Measurements from ENCODE around the gene MCFD2.
"Not testable (repeated sequence)": the region's sequence is repeated elsewhere in the genome, so short reads cannot be mapped to it uniquely, and the experiment has no call there.

The MCFD2 gene

DNA sequence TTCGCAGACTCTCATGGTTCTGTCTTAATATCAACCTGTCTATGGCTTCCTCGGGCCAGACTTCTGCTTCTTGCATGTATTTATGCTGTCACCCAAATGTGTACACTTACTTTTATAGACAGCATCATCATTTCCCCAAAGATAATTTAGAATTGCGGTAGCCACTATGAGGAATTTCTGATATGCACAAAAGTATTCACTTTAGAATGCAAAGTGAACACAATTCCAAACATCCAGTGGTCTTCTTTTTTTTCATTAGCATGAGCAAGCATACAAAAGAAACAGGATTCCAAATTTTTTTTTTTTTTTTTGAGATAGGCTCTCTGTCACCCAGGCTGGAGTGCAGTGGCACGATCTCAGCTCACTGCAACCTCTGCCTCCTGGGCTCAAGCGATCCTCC lies 21.0 kb upstream of the MCFD2 start:
- DNase-seq: no peak

DNA sequence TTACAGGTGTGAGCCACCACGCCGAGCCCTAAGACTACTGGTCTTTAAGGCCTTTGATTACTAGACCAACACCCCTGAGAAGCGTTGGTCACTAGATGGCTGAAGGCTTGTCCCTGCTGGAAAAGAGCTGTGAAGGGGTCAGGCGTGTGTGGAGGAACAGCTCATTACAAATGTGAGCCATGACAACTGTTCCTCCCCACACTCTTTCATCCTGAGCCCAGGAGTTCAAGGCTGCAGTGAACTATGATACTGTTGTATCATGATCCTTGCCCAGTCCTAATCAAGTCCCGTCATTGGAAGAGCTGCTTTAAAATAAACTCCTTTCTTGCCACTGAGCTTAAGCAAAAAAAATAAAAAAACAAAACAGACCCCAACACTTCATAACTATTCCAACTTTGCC lies 19.5 kb upstream of the MCFD2 start:
- no peak for DNase-seq

DNA sequence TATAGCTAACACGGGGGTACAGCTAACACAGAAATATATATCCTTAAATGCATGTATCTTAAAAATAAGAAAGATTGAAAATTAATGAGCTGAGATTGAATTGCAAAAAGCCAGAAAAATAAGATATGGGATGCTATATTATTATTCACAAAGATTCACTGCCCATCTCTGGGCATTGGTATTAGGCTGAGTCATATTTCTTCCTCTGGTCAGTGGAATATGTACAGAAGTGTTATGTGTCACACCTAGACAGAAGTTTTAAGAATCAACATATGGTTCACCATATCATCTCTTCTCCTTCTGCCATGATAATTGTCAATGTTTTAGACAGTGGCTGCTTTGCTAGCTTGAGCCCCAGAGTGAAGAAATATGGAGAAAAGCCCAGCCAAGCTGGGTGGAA lies 14.0 kb upstream of the MCFD2 start:
- DNase-seq: no peak

DNA sequence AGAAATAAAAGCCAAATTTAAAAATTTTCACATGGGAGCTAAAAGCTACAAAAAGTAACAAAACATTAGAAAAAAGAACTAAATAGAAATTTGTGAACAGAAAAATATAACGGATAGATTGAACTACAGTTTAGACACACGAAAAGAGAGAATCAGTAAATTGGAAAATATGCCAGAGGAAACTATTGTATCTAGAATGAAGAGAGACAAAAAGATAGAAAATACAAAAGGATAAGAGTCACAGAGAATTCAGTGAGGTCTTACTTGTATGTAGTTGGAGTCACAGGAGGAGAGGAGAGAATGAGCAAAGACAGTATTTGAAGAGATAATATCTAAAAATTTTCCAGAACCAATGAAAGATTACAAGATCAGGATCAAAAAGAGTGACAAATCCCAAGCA lies 11.3 kb upstream of the MCFD2 start:
- DNase-seq: no peak

DNA sequence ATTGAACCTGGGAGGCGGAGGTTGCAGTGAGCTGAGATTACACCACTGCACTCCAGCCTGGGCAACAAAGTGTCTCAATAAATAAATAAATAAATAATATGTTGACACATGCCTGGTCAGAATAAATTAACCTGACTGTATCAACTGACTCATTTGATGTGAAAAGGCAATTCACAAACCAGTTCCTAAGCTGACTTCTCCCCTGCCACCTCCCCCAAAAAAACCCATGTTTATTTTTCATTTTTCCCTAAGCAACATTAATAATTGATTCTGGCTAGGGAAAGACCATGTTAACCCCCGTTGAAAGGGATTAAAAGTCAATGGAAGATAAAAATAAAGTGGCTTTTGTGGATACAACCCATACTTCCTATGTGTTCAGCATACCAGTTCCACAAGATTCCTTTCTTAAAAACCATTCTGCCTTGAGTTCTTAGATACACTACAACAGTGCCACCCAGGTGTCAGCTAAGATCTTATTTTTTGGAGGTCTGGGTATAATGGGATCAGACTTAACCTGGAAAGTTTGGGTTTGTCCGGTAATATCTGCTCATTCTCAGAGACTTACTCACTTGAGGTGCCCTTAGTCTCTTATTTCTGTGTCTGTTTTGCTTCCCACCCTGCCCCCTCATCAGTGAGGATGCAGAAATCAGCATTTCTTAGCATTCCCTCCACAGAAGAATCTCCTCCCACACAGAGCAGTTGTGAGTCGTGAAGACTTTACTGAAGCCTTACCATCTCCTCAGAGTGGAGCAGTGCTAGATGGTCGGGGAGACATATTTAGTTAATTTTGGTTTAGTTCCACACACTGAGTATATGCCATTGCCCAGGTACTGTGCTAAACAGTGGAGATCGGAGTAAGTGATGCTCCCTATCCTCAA lies 10.1 kb upstream of the MCFD2 start:
- DNase-seq: no peak

DNA sequence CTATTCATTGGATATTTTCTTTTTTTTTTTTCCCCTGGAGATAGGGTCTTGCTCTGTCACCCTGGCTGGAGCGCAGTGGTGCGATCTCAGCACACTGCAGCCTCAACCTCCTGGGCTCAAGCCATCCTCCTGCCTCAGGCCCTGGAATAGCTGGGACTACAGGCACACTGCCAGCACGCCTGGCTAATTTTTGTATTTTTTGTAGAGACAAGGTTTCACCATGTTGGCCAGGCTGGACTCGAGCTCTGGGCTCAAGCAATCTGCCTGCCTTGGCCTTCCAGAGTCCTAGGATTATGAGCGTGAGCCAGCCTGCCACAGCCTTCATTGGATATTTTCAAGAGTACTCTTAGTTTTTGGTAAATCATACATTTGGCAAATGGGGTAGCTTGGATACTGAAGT lies 9.0 kb upstream of the MCFD2 start:
- DNase-seq: no peak

DNA sequence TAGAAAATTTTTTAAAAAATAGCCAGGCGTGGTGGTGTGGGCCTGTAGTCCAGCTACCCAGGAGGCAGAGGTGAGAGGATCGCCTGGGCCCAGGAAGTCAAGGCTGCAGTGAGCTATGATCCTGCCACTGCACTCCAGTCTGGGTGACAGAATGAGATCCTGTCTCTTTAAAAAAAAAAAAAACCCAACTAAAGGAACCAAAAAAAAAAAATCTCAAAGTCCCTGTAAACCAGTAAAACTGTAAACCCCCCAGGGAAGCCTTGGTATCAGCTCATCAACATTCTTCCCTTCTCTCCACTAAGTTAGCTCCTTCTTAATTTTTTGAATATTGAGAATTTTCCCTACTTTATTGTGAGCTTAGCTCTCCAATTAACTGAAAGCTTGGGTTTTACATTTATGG lies 8.4 kb upstream of the MCFD2 start:
- DNase-seq: no peak

DNA sequence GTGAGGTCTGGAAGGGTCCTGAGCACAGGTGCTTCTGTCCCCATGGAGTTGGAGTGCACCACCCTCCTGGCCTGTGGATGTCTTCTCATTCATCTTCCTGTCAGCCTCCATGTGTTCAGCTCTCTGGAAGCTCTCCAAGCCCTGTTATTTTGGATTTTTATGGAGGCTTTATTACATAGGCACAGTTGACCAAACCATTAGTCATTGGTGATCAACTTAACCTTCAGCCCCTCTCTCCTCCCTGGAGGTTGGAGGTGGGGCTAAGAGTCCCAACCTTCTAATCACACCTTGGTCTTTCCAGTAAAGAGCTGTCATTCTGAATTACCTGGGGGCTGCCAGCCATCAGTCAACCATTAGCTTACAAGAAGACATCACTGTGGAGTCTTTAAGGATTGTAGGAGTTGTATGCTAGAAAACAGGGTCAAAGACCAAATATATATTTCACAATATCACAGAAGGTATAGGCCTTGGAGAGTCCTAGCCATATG lies 7.5 kb upstream of the MCFD2 start:
- DNase-seq: no peak

DNA sequence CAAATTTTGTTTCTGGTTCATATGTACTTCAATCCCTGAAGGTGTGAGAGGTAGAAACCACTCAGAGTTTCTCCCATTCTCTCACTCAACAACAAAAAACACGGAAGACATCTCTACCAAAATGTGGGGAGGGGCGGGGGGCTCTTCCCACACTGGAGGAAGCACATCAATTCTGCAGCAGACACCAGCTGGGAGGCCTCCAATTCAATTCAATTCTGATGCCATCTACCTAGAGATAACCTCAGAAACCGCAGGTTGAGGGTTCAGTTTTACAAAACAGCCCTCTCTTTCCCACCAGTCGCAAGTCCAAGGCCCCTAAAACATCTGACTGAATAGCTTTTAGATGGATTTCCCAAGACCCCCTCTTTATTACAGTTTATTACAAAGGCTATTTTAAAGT lies 7.0 kb upstream of the MCFD2 start:
- DNase-seq: no peak

DNA sequence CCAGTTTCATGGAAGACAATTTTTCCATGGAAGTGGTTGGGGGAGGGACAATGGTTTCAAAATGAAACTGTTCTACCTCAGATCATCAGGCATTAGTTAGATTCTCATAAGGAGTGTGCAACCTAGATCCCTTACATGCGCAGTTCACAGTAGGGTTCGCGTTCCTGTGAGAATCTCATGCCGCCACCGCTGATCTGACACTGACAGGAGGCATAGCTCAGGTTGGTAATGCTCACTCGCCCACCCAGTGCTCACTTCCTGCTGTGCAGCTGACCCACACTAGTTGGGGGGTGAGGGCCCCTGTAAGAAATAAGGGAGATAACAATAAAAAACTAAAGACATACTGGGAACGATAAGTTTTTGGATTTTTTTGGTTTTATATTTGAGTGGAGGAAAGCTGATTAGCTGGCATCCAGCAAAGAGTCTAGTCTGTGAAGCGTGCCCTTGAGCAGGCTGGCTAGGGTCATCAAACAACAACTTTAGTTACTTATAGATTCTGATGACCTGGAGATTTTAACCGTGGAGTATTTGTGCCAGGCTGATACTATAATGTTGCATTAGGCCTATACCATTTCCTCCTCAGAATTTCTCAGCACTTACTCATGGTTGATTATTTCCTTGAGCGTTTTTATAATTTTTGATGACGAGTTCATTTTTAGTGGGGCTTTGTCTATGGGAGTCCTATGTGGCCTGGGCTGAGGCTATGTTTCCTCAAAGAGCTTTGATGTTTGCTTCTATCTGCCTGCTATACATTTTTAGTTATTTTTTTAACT lies 6.3 kb upstream of the MCFD2 start:
- no peak for DNase-seq

DNA sequence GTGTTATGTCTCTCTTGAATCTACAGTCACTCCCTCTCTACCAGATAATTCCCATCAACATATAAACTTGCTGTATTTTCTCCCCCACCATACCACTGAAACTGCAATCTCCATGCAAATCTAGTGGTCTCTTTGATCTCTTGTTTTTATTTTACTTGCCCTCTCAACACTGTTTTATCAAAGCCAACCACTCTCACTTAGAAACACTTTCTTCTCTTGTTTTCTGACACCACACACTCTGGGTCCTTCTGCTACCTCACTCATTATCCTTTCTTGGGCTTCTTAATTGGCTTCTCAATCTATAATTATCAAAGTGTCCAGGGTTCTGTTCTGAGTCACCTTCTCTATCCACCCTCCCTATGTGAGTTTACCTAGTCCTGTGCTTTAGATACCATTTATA lies 2.0 kb upstream of the MCFD2 start:
- peak in 1 of 2 donors; percentile 54 for DNase-seq

DNA sequence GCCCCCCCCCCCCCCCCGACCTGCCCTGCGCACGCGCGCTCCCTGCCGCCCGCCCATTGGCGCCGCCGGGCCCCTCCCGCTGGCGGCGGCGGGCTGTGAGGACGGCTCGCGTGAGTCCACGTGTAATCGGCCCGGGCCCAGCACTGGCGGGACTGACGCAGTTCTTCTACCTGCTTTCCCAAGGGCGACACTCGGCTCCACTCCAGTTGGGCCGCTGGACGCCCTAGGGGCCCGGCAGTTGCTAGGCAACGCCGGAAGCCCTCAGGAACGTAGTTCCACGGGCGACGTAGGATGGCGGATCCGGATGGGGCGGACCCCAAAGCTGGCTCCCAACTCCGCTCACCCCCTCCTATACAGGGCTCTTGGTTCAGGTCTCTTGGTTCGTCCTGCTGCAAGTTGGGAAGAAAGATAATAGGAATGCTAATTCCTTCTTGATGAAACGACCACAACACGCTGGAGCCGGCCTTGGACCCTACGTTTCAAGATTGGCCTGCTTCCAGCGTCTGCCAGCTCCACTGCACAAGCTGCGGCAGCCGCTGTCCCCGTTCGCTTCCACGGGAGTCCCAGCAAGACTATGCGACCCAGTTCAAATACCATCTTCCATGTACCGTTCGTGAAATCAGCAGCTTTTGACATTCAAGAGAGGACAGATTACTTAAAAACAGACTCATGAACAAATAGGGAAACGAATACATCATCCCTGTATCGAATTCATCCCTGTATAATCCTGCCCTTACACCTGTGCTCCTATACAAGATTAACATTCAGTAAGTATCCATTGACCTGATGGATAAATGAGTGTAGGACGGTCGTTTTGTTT lies 415 bp upstream of the MCFD2 start:
- peak; percentile 82 to 85 for DNase-seq

DNA sequence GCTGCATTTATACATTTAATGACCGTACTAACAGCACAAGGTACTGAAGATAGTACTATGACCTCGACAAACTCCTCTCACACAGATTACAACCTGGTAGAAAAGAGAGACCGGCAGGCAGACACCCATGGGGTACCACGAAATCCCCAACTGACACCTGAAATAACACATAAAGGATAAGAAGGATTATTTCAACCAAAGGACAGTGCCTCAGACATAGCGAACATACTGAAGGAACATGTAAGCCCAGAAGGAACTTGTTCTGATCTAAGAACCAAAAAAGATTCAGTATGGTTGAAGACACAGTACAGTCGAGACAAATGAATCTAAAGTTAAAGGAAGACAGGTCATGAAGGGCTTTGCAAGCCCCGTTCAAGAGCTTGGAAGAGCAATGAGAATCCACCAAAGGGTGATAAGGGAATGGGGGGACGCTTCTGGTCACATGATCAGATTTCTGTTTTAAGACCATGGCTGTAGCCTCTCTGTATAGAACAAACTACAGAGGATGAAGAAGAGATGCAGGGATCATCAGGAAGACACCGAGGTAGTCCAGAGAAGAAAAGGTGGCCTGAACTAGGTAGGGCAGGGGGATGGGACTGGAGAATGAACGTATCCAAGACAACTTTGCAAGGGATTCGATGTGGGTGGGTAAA lies 902 bp downstream of the MCFD2 start:
- no peak for DNase-seq

DNA sequence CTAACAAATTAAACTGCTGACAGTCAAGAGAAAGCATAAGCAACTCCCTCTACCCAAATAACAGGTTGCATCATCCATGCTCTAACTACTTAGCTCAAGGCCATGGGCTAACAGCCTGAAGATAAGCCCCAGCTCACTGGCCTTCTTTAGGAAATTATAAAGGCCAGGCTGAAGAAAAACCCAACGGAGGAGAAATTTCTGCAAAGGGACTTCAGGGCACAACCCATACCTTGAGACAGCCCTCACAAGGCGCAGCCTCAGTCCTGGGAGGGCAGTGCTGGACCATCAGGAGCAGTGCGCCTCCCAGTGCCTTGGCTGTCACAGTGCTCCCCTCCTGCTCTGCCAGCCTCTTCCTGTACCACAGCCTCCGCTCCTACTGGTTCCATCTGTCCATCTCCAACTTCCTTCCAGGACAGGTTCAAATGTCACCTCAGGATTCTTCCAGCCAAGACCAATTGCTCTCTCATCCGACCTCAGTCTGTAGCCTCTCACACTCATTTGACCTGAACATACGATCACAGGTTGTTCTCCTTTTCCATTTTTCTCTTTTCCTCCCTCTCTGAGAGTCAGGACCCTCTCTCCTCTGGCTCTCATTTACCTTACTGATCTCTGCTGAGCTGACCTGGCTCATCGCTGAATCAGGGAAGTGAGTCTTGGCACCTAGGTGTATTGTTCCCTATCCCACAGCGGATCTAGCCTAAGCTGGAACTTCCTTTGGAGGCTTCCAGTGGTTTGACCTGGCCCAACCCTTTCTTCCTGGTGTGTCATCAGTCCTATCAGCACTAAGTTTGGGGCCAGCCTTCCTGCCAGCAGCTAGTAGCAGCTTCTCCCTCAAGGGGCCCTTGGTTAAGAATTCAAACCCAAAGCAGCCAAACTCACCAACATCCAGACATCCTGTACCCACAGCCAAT lies 1.9 kb downstream of the MCFD2 start:
- no peak for DNase-seq

DNA sequence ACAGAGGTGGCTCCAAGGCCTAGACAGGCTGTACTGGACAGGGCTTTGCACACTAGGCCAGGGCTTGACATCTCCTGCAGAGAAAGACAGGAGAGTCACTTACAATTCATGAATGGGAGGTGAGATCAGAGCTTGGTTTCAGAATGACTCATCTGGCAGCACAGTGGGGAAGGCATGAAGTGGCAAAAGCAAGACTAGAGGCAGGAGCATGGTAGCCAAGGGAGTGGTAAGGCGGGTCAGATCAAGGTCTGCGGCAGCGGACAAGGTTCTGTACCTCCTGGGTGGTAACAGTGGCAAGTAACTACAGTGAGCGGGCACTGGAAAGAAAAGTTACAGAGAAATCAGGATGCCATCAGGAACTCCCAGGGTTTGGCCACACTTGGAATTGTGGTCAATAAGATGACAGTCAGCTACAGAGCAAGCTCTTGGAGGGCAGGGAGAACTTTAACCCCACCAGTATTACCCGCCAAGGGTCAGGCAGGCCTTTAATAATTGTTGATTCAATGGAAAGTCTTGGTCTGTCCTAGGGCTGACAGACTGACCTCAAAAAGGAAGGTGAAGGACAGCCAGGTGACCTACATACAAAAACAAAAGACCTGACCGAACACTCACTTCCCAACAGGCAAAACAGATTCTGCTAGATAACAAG lies 5.7 kb downstream of the MCFD2 start:
- no peak for DNase-seq

DNA sequence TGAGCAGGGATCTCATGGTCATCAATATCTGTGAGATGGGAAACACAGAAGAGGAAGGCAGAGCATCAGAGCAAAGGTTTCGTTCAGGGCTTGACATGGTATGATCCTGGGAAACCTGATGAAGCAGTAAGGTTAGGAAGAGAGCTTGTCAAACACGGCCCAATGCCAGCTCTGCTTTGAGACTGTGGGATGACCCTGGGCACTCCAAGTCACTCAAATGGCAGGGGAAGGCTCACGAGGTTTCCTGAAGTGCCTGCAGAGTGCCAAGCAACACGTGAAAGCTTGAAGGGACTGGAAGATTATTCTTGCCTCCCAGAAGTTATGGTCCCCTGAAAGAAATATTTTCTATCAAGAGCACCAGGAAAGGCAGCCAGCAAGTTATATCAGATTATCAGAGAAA lies 6.5 kb downstream of the MCFD2 start:
- DNase-seq: no peak

DNA sequence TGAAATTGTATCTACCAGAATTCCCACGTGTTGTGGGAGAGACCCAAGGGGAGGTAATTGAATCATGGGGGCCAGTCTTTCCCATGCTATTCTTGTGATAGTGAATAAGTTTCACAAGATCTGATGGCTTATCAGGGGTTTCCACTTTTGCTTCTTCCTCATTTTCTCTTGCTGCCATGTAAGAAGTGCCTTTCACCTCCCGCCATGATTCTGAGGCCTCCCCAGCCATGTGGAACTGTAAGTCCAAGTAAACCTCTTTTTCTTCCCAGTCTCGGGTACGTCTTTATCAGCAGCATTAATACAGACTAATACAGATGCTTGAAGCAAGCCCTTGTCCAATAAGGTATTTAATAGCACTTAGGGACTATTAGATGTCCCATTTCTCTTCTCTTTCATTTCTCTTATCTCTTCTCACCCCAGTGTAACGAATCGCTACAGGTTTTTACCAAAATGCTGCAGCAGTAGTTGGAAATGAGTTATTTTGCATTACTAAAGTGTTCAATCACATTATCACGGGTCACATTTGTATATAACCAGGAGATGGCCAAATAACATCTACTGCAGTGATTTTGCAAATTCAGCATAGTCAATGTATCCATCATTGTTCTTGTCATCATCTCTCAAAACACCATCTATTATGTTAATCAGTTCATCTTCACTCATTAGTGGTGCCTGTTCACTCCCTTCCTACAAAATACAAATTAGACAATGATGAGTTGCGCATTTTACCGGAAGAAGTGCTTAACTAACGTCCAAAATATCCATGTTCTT lies 10.5 kb downstream of the MCFD2 start:
- not testable (repeated sequence) for DNase-seq

DNA sequence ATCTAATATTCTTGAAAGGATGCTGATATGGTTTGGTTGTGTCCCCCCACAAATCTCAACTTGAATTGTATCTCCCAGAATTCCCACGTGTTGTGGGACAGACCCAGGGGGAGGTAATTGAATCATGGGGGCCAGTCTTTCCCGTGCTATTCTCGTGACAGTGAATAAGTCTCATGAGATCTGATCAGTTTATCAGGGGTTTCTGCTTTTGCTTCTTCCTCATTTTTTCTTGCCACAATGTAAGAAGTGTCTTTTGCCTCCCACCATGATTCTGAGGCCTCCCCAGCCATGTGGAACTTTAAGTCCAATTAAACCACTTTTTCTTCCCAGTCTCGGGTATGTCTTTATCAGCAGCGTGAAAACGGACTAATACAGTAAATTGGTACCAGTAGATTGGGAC lies 12.6 kb downstream of the MCFD2 start:
- DNase-seq: not testable (repeated sequence)

DNA sequence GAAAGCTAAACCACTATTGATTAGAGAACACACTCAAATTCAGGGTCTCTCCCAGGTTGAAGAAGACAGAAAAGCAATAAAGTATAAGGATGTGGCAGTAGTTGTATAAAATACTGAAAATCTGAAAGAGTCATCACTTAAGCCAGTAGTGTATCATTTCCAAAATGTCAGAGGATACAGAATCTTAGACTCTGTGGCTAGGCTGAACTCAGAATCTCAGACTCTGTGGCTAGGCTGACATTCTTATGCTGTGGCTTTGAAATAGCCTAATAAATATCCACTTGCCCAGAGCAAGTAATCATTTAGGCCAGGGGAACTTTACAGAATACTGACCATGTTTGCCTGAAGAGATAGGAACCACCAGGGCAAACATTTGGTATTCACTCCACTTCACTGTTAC lies 13.1 kb downstream of the MCFD2 start:
- DNase-seq: no peak

DNA sequence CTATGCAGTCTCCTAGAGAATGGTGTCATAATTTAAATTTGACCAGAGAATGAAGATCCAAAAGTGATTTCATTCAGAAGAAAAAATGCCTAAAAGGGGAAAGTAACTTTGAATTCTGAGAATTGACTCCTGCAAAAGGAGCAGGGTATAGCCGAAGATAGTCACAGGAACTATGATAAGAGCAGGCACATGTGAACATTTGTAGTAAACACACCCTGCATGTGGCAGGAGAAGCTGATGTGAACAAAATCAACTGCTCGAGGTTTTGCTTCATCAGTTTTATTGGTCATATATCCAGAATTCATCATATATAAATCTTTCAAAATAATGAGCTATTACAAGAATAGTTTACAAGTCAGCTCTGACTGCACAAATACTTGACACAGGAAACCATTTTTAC lies 14.0 kb downstream of the MCFD2 start:
- no peak for DNase-seq

Measured in CD4-positive, alpha-beta T cell treated with Interleukin-4 for 1 hour (primary cell).